H9 (cell line): ENCODE results near the gene BMP5. TPM values are rescaled to one million over a fixed set of nuclear protein-coding genes. Genes with fewer than 3 reads are reported as not detected.

Experiments used
- DNase-seq: peaks from one replicate; pipeline ENCODE4 v3.0.0-alpha.2; 2017
- H2AFZ ChIP-seq: one replicate; pipeline ENCODE4 v1.6.1; 2013; ENCODE audit warnings: mild to moderate bottlenecking, low read length, control low read depth, moderate library complexity
- H2AK5ac ChIP-seq: 2 replicates; pipeline ENCODE4 v1.6.1; 2013; ENCODE audit warnings: low read length, control low read depth, mixed read lengths; ENCODE audit not compliant: insufficient read length
- H2BK120ac ChIP-seq: one replicate; pipeline ENCODE4 v1.6.1; 2013; ENCODE audit warnings: low read depth, mild to moderate bottlenecking, low read length, control low read depth, inconsistent platforms; ENCODE audit not compliant: poor library complexity, severe bottlenecking
- H2BK12ac ChIP-seq: 2 replicates; pipeline ENCODE4 v1.6.1; 2013; ENCODE audit warnings: low read length, control low read depth, mixed read lengths, low read depth; ENCODE audit not compliant: insufficient read length
- H2BK15ac ChIP-seq: 2 replicates; pipeline ENCODE4 v1.6.1; 2013; ENCODE audit warnings: low read depth, low read length, control low read depth
- H2BK20ac ChIP-seq: one replicate; pipeline ENCODE4 v1.6.1; 2013; ENCODE audit warnings: low read depth, mild to moderate bottlenecking, low read length, control low read depth, inconsistent platforms; ENCODE audit not compliant: poor library complexity, severe bottlenecking
- H2BK5ac ChIP-seq: 2 replicates; pipeline ENCODE4 v1.6.1; 2013; ENCODE audit warnings: low read length, control low read depth, mixed read lengths; ENCODE audit not compliant: insufficient read length
- H3K14ac ChIP-seq: 2 replicates; pipeline ENCODE4 v1.6.1; 2013; ENCODE audit warnings: low read length, control low read depth; ENCODE audit not compliant: insufficient read depth
- H3K18ac ChIP-seq: 2 replicates; pipeline ENCODE4 v1.6.1; 2013; ENCODE audit warnings: low read depth, mild to moderate bottlenecking, mixed read lengths, low read length, control low read depth; ENCODE audit not compliant: insufficient read length
- H3K23ac ChIP-seq: 2 replicates; pipeline ENCODE4 v1.6.1; 2013; ENCODE audit warnings: low read length, control low read depth, mixed read lengths, low read depth; ENCODE audit not compliant: insufficient read length
- H3K23me2 ChIP-seq: 2 replicates; pipeline ENCODE4 v1.6.1; 2013; ENCODE audit warnings: low read depth, mild to moderate bottlenecking, mixed read lengths, low read length, control low read depth; ENCODE audit not compliant: insufficient read length, poor library complexity, severe bottlenecking
- H3K27ac ChIP-seq: 2 replicates; pipeline ENCODE4 v1.5.1; 2013; ENCODE audit warnings: low read length, control low read depth, mixed read lengths, low read depth; ENCODE audit not compliant: insufficient read length
- H3K27me3 ChIP-seq: 2 replicates; pipeline ENCODE4 v1.6.1; 2013; ENCODE audit warnings: low read length, control low read depth, inconsistent platforms; ENCODE audit not compliant: insufficient read depth
- H3K4ac ChIP-seq: 2 replicates; pipeline ENCODE4 v1.6.1; 2013; ENCODE audit warnings: low read depth, mild to moderate bottlenecking, control low read depth, inconsistent platforms, low read length, moderate library complexity
- H3K4me1 ChIP-seq: 2 replicates; pipeline ENCODE4 v1.6.1; 2013; ENCODE audit warnings: low read length, control low read depth, inconsistent platforms; ENCODE audit not compliant: insufficient read depth
- H3K4me2 ChIP-seq: 2 replicates; pipeline ENCODE4 v1.6.1; 2013; ENCODE audit warnings: low read length, control low read depth, mixed read lengths; ENCODE audit not compliant: insufficient read length, insufficient read depth
- H3K56ac ChIP-seq: 2 replicates; pipeline ENCODE4 v1.6.1; 2013; ENCODE audit warnings: low read depth, mild to moderate bottlenecking, mixed read lengths, low read length, control low read depth; ENCODE audit not compliant: insufficient read length
- H3K79me1 ChIP-seq: 2 replicates; pipeline ENCODE4 v1.6.1; 2013; ENCODE audit warnings: low read depth, mild to moderate bottlenecking, moderate library complexity, low read length, control low read depth, inconsistent platforms; ENCODE audit not compliant: insufficient read depth, poor library complexity, severe bottlenecking
- H3K79me2 ChIP-seq: 2 replicates; pipeline ENCODE4 v1.6.1; 2013; ENCODE audit warnings: low read length, control low read depth, inconsistent platforms; ENCODE audit not compliant: insufficient read depth
- H3K9ac ChIP-seq: 2 replicates; pipeline ENCODE4 v1.6.1; 2013; ENCODE audit warnings: low read length, control low read depth, mixed read lengths; ENCODE audit not compliant: insufficient read length; ENCODE audit errors: extremely low read depth
- H3K9me3 ChIP-seq: one replicate; pipeline ENCODE4 v1.6.1; 2013; ENCODE audit warnings: low read depth, low read length, inconsistent platforms; ENCODE audit not compliant: control insufficient read depth
- H3T11ph ChIP-seq: one replicate; pipeline ENCODE4 v1.6.1; 2013; ENCODE audit warnings: mild to moderate bottlenecking, low read length, control low read depth, inconsistent platforms
- H4K20me1 ChIP-seq: one replicate; pipeline ENCODE4 v1.6.1; 2013; ENCODE audit not compliant: control insufficient read depth, insufficient read length, insufficient read depth
- H4K5ac ChIP-seq: 2 replicates; pipeline ENCODE4 v1.6.1; 2013; ENCODE audit warnings: low read depth, mild to moderate bottlenecking, mixed read lengths, low read length, control low read depth; ENCODE audit not compliant: insufficient read length
- H4K8ac ChIP-seq: replicated peaks from 2 replicates; pipeline ENCODE4 v1.6.1; 2013; ENCODE audit warnings: low read length, control low read depth, mixed read lengths, low read depth; ENCODE audit not compliant: insufficient read length
- H4K91ac ChIP-seq: 2 replicates; pipeline ENCODE4 v1.6.1; 2013; ENCODE audit warnings: low read depth, mild to moderate bottlenecking, moderate library complexity, mixed read lengths, low read length, control low read depth; ENCODE audit not compliant: insufficient read length
- H3K27ac Mint-ChIP-seq, 3 experiments: 2 replicates in 2 of 3; 3 replicates in 1 of 3; pipeline ENCODE4 v1.8.0; 2020 to 2021; ENCODE audit warnings: mixed read lengths in 3 of 3, mild to moderate bottlenecking in 1 of 3, moderate library complexity in 1 of 3
- H3K27me3 Mint-ChIP-seq: 2 replicates; pipeline ENCODE4 v1.8.0; 2021; ENCODE audit warnings: low read depth, mild to moderate bottlenecking, moderate library complexity, mixed read lengths
- H3K36me3 Mint-ChIP-seq, 3 experiments: 2 replicates in 2 of 3; 3 replicates in 1 of 3; pipeline ENCODE4 v1.8.0; 2020 to 2021; ENCODE audit warnings: low read depth in 3 of 3, mixed read lengths in 3 of 3; ENCODE audit not compliant: insufficient read depth in 1 of 3
- H3K4me1 Mint-ChIP-seq, 2 experiments: 2 replicates each; pipeline ENCODE4 v1.8.0; 2020; ENCODE audit warnings: mixed read lengths in 2 of 2
- H3K4me3 Mint-ChIP-seq, 2 experiments: 2 replicates in 1 of 2; 3 replicates in 1 of 2; pipeline ENCODE4 v1.8.0; 2020 to 2021; ENCODE audit warnings: mild to moderate bottlenecking in 2 of 2, mixed read lengths in 2 of 2, moderate library complexity in 1 of 2
- H3K9me3 Mint-ChIP-seq, 2 experiments: 2 replicates in 1 of 2; 3 replicates in 1 of 2; pipeline ENCODE4 v1.8.0; 2020; ENCODE audit warnings: mild to moderate bottlenecking in 2 of 2, mixed read lengths in 2 of 2, moderate library complexity in 1 of 2
- CTCF ChIP-seq: fragments of 200-600 bp; sonication (generic); conservative IDR thresholded peaks from 3 replicates; pipeline ENCODE4 v1.8.0; 2021; ENCODE audit warnings: antibody characterized with exemption, mild to moderate bottlenecking
- WGBS: extraction: QIAGEN DNeasy Blood & Tissue Kit; methylation state at CpG from one replicate; pipeline ENCODE4 v1.1.7; 2013; ENCODE audit warnings: missing lambda C conversion rate, low lambda C conversion rate, mixed read lengths; ENCODE audit not compliant: insufficient read length; ENCODE audit errors: extremely low coverage; 5-methylcytosine and 5-hydroxymethylcytosine counted together
- total RNA-seq: library from RNA; stranded (reverse); gene quantifications from 2 replicates; pipeline ENCODE4 v1.2.1, GENCODE V29; 2021

BMP5 gene
- total RNA-seq, 1 experiment from 2014 or later = not detected

DNA sequence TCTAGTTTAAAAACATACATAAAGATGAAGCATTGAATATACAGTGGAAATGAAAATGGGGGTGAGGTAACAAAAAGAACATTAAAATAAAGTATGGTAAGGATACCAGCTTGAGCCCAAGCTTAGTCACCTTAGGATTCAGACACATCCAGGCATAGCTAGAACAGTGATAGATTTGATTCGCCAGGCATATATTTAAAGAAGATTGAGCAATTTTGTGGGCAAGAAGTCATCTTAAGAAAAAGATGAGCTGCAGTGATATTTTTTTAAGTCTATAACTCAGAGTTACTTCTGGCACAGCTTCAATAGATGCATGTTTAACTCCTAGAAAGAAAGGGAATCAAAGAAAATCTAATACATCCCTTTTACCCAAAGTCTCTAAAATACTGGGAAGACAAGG is 97.9 kb downstream of the BMP5 start:
- Histone ChIP-seq H2BK15ac (no peak overlapping the region), H4K8ac (no peak overlapping the region), H2AFZ (no peak overlapping the region), H3K27me3 (no peaks in the 10 kb centered on the region), H3K14ac (no peak overlapping the region), H3K27ac (no peak overlapping the region), H3K56ac (no peak overlapping the region), H2BK12ac (no peak overlapping the region), H3K4me1 (peaks cover 3% of the 10 kb centered on the region; the same call in 1 of the 2 replicates), H3T11ph (no peak overlapping the region), H2BK120ac (no peak overlapping the region), H3K4ac (no peak overlapping the region), H2AK5ac (no peak overlapping the region), H2BK20ac (no peak overlapping the region), H3K79me1 (no peaks in the 10 kb centered on the region), H4K91ac (no peak overlapping the region), H4K20me1 (no peaks in the 10 kb centered on the region), H3K9me3 (no peaks in the 10 kb centered on the region), H3K23me2 (no peaks in the 10 kb centered on the region), H3K79me2 (no peaks in the 10 kb centered on the region), H3K18ac (no peak overlapping the region), H2BK5ac (no peak overlapping the region), H4K5ac (no peak overlapping the region), H3K23ac (no peak overlapping the region), H3K4me2 (no peak overlapping the region), H3K9ac (no peak overlapping the region)
- Mint-ChIP-seq H3K9me3 (no peaks in the 10 kb centered on the region), H3K4me3 (no peak overlapping the region), H3K4me1 (peaks cover 17 to 19% of the 10 kb centered on the region in 2 experiments), H3K36me3 (no peaks in the 10 kb centered on the region), H3K27me3 (no peaks in the 10 kb centered on the region), H3K27ac (no peak overlapping the region)
- WGBS = no CpG with 5 or more reads among the region's 1 CpG
- TF ChIP-seq CTCF = no peak
- DNase-seq = no peak
